Lung (tissue), 12 donors: Measurements from ENCODE around the gene CEACAM6. TPM values are rescaled to one million over a fixed set of nuclear protein-coding genes. Genes with fewer than 3 reads are reported as not detected.
"Not testable (repeated sequence)": the region's sequence is repeated elsewhere in the genome, so short reads cannot be mapped to it uniquely, and the experiment has no call there.

Experiments
- ATAC-seq: fragments of 200-7000 bp; cut with Tn5 transposase; one replicate; pipeline ENCODE4 v1.9.1; 2020; ENCODE audit warnings: moderate number of reproducible peaks; ENCODE audit not compliant: insufficient read depth, low FRiP score
- DNase-seq, 3 donors: peaks; one replicate each; pipeline ENCODE4 v3.0.0-alpha.2; 2013 to 2017
- H3K27ac ChIP-seq, 2 donors: one replicate each; pipeline ENCODE4 v1.5.1; 2013; ENCODE audit warnings: mild to moderate bottlenecking in 2 of 2, moderate library complexity in 2 of 2, control low read depth in 1 of 2, inconsistent platforms in 1 of 2, low read depth in 1 of 2, low read length in 1 of 2
- H3K27me3 ChIP-seq, 3 donors: one replicate each; pipeline ENCODE4 v1.5.1; 2013; ENCODE audit warnings: low read length in 2 of 3; ENCODE audit not compliant: control insufficient read depth in 3 of 3, insufficient read depth in 3 of 3
- H3K36me3 ChIP-seq, 4 donors: one replicate each; pipeline ENCODE4 v1.5.1; 2013; ENCODE audit warnings: low read length in 4 of 4, mild to moderate bottlenecking in 1 of 4, moderate library complexity in 1 of 4; ENCODE audit not compliant: control insufficient read depth in 4 of 4, insufficient read depth in 4 of 4
- H3K4me1 ChIP-seq, 5 donors: one replicate each; pipeline ENCODE4 v1.5.1; 2013; ENCODE audit warnings: low read length in 5 of 5, mild to moderate bottlenecking in 2 of 5, moderate library complexity in 1 of 5; ENCODE audit not compliant: control insufficient read depth in 5 of 5, insufficient read depth in 5 of 5
- H3K4me3 ChIP-seq: one replicate; pipeline ENCODE4 v1.5.1; 2013; ENCODE audit warnings: mild to moderate bottlenecking, control low read depth, moderate library complexity
- H3K9ac ChIP-seq, 2 donors: one replicate each; pipeline ENCODE4 v1.5.1; 2013; ENCODE audit warnings: low read length in 2 of 2, control low read depth in 1 of 2; ENCODE audit not compliant: insufficient read depth in 1 of 2
- H3K9me3 ChIP-seq, 4 donors: one replicate each; pipeline ENCODE4 v1.5.1; 2013; ENCODE audit warnings: low read length in 3 of 4, mild to moderate bottlenecking in 1 of 4, moderate library complexity in 1 of 4; ENCODE audit not compliant: control insufficient read depth in 4 of 4, insufficient read depth in 3 of 4
- WGBS, 2 donors: extraction: QIAGEN DNeasy Blood & Tissue Kit; methylation state at CpG; one replicate each; pipeline ENCODE4 v1.1.7; 2013; 5-methylcytosine and 5-hydroxymethylcytosine counted together
- polyA plus RNA-seq, 2 donors: library from polyadenylated mRNA; stranded (reverse); fragments of 200-250 nt; gene quantifications; one replicate each; pipeline ENCODE4 v1.2.1, GENCODE V29; 2013
- total RNA-seq, 2 donors: library from RNA; depleted of rRNA in 1 of 2; stranded (reverse); fragments of >200 nt in 1 of 2; gene quantifications; one replicate each; pipeline ENCODE4 v1.2.1, GENCODE V29; 2014 to 2021
- TF ChIP-seq, protein P1 (sequence below): IDR thresholded peaks from 2 replicates; pipeline ENCODE4 v1.5.1; 2012; ENCODE audit warnings: mild to moderate bottlenecking; ENCODE audit errors: control extremely low read depth, extremely low read depth
- donor health status: control.
- donor health status: control.
- donor health status: Bipolar disorder and iron deficiency.
- donor health status: healthy.
- donor health status: DM: yes; HTN: yes; CAD: no.

CEACAM6 gene
- total and polyA plus RNA-seq, 4 donors = 5.2 to 280 (median 143) TPM

DNA sequence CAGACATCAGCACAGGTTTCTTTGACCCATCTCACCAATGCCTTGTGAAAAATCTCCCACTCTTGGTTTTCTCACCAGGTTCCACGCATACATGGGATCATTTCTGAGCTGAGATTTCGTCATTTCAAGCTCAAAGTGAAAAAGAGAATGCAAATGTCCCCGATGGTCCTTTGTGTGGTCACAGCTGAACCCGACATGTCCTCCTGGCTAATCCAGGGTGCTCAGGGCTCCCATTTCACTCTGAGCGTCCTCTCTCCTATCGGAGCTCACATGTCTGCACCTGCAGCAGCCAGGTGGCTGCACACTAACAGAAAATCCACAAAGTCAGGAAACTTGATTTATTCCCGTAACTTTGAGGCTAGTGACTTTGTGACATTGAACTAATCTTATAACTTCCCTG lies 31.7 kb downstream of the CEACAM6 start:
- no peaks in the 10 kb centered on the region for H3K36me3 ChIP-seq
- no peak overlapping the region for H3K27ac ChIP-seq
- peaks cover 0 to 3% (median 0%) of the 10 kb centered on the region in 3 donors for H3K27me3 ChIP-seq
- TF ChIP-seq, protein P1, sequence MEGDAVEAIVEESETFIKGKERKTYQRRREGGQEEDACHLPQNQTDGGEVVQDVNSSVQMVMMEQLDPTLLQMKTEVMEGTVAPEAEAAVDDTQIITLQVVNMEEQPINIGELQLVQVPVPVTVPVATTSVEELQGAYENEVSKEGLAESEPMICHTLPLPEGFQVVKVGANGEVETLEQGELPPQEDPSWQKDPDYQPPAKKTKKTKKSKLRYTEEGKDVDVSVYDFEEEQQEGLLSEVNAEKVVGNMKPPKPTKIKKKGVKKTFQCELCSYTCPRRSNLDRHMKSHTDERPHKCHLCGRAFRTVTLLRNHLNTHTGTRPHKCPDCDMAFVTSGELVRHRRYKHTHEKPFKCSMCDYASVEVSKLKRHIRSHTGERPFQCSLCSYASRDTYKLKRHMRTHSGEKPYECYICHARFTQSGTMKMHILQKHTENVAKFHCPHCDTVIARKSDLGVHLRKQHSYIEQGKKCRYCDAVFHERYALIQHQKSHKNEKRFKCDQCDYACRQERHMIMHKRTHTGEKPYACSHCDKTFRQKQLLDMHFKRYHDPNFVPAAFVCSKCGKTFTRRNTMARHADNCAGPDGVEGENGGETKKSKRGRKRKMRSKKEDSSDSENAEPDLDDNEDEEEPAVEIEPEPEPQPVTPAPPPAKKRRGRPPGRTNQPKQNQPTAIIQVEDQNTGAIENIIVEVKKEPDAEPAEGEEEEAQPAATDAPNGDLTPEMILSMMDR = no peak
- no peak overlapping the region for H3K4me3 ChIP-seq
- H3K9me3 ChIP-seq = no peaks in the 10 kb centered on the region
- no peak overlapping the region for H3K9ac ChIP-seq
- ATAC-seq (no peak), DNase-seq (no peak)
- WGBS, 2 donors = 66 to 70% methylated on average over 7 of the region's 7 CpGs
- H3K4me1 ChIP-seq = no peaks in the 10 kb centered on the region

DNA sequence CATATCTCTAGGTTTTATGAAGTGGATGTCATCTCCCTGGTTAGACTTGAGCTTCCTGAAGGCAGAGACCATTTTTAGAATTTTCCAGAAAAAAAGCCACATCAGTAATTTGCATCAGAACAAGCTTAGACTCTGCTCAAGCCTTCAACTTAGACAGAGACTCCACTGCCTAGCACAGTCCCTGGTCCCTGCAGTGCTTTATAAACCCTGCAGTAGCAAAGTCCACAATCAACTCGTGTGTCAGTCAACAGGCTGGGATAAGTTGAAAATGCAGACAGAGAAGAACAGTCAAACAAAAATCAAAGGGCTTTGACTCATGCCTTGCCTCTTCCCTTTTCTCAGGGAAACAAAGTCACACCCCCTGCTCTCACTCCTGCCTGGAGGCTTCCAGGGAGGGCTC lies 33.2 kb downstream of the CEACAM6 start:
- not testable (repeated sequence) for H3K9ac ChIP-seq, H3K4me1 ChIP-seq, DNase-seq, ATAC-seq, H3K9me3 ChIP-seq, H3K27ac ChIP-seq, H3K4me3 ChIP-seq, H3K27me3 ChIP-seq, H3K36me3 ChIP-seq
- no CpG with 5 or more reads among the region's 1 CpG for WGBS, 2 donors

DNA sequence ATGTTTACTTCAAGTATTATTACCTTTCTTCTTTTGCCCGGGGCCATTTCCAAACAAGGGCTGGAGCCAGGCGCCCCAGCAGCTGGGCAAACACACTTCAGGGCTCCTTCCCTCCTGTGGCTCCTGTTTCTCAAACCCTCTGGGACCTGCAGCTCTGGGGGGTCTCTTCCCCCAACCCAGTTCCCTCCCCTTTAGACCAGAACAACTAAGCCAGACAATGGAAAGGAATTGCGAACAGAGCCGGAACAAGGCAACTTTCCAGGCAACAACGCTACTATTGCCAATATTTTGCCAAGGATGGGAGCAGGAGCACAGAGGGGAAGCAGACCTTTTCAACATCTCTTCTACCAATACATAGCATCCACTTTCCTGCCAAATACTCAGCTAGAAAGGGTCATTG lies 33.7 kb downstream of the CEACAM6 start:
- ATAC-seq, H3K27ac ChIP-seq: not testable (repeated sequence)
- 68 to 84% methylated on average over 3 of the region's 5 CpGs for WGBS, 2 donors

DNA sequence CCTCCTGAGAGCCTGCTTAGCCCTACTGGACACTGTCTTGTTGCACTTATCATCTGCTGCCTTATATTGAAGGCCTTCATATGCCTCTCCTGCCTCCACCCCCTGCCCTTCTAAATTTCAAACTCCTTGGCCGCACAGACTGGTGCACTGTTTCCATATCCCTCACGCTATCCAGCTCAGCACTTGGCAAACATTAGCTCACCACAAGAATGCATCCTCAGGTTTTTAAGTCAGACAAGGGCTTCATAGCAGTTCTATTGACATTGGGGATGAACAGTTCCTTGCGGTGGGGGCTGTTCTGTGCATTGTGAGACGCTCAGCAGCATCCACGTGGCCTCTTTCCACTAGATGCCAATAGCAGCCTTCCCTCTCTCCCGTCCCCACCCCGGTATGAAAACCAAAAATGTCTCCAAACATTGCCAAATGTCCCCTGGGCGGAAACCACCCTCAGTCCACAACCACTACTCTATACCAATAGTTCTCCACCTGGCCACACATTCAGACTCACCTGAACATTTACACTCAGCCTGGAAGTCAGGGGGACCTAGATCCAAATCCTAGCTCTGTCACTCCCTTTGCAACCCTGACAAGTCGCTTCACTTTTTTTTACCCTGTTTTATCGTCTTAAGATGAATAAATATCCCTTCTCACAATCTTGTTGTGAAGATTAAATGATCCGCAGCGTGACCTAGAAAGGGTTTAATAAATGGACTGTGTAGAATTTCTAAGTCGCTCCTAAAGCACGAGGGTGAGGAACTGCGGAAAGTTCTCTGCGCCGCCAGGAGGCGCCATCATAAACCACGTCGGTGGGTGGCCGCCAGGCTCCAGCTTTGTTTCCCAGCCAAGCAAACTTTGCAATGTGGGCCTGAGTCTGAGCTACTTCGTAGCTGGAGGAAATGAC lies 37.4 kb downstream of the CEACAM6 start:
- Histone ChIP-seq H3K4me3 (no peak overlapping the region), H3K9ac (no peak overlapping the region), H3K4me1 (peaks cover 0 to 2% (median 0%) of the 10 kb centered on the region in 5 donors), H3K27ac (peak overlapping the region in 1 of 2 donors; percentile 80), H3K36me3 (no peaks in the 10 kb centered on the region), H3K9me3 (no peaks in the 10 kb centered on the region), H3K27me3 (no peaks in the 10 kb centered on the region)
- DNase-seq (peak; percentile 26 to 60 (median 31)), ATAC-seq (peak; percentile 42)
- 25 to 30% methylated on average over 22 of the region's 22 CpGs for WGBS, 2 donors
- TF ChIP-seq, protein P1 = peak; percentile 25

More for the DNA sequence above, 33.7 kb downstream of the CEACAM6 start:
- H3K9me3 ChIP-seq, H3K4me3 ChIP-seq, H3K9ac ChIP-seq, H3K36me3 ChIP-seq, H3K4me1 ChIP-seq, H3K27me3 ChIP-seq: not testable (repeated sequence)
- DNase-seq = peak in 1 of 3 donors; percentile 20
